ENCODE data around the gene NXPH2.

Gene NXPH2

GRCh38 chr2:138779781-138780445 is at the start of gene NXPH2:
NXPH2 (minus strand) TSS chr2:138780390; CDS start chr2:138780241, 149 bp downstream.
- TF ChIP-seq CTCF (IDR thresholded peaks at IDR 0.05), result no peak
- H3K27ac Mint-ChIP-seq, result no peak within 1 kb of the TSS
- H3K36me3 Mint-ChIP-seq (ENCODE audit: low read depth), result no peaks in the 10 kb centered on the region
- peak; percentile 73 for DNase-seq
- peaks cover 22% of the 10 kb centered on the region for H3K4me1 Mint-ChIP-seq
- H3K27me3 Mint-ChIP-seq (ENCODE audit: low read depth, poor library complexity), result peaks cover 68% of the 10 kb centered on the region
- H3K4me3 Mint-ChIP-seq, result peak within 1 kb of the TSS; percentile 84
- H3K9me3 Mint-ChIP-seq, result no peaks in the 10 kb centered on the region

- no peak overlapping the region for H3K27ac Mint-ChIP-seq
- peaks cover 3% of the 10 kb centered on the region for H3K4me1 Mint-ChIP-seq
- H3K9me3 Mint-ChIP-seq, result no peaks in the 10 kb centered on the region
- no peaks in the 10 kb centered on the region for H3K36me3 Mint-ChIP-seq (ENCODE audit: low read depth)
- peaks cover 3% of the 10 kb centered on the region for H3K27me3 Mint-ChIP-seq (ENCODE audit: low read depth, poor library complexity)
- H3K4me3 Mint-ChIP-seq, result no peak overlapping the region
- DNase-seq, result peak; percentile 73
- TF ChIP-seq CTCF (IDR thresholded peaks at IDR 0.05), result peak; percentile 67
These were observed 49.2 kb upstream of the NXPH2 start for GRCh38 chr2:138829326-138829919.

- Mint-ChIP-seq H3K36me3 (ENCODE audit: low read depth) (no peaks in the 10 kb centered on the region), H3K9me3 (no peaks in the 10 kb centered on the region), H3K4me1 (peaks cover 8% of the 10 kb centered on the region), H3K27ac (no peak overlapping the region), H3K4me3 (no peak overlapping the region), H3K27me3 (ENCODE audit: low read depth, poor library complexity) (no peaks in the 10 kb centered on the region)
- peak; percentile 79 for TF ChIP-seq CTCF (IDR thresholded peaks at IDR 0.05)
- DNase-seq, result peak; percentile 32
These were observed 47.4 kb upstream of the NXPH2 start for GRCh38 chr2:138827426-138828054.

GRCh38 chr2:138823666-138824065 is 43.5 kb upstream of the NXPH2 start:
- Mint-ChIP-seq H3K36me3 (ENCODE audit: low read depth) (no peaks in the 10 kb centered on the region), H3K4me1 (peaks cover 8% of the 10 kb centered on the region), H3K9me3 (no peaks in the 10 kb centered on the region), H3K27ac (no peak overlapping the region), H3K27me3 (ENCODE audit: low read depth, poor library complexity) (peaks cover 2% of the 10 kb centered on the region), H3K4me3 (no peak overlapping the region)
- DNase-seq, result no peak
- no peak for TF ChIP-seq CTCF (IDR thresholded peaks at IDR 0.05)

GRCh38 chr2:138819964-138820363 is 39.8 kb upstream of the NXPH2 start:
- no peaks in the 10 kb centered on the region for H3K9me3 Mint-ChIP-seq
- peaks cover 8% of the 10 kb centered on the region for H3K4me1 Mint-ChIP-seq
- peaks cover 2% of the 10 kb centered on the region for H3K27me3 Mint-ChIP-seq (ENCODE audit: low read depth, poor library complexity)
- no peak for DNase-seq
- no peaks in the 10 kb centered on the region for H3K36me3 Mint-ChIP-seq (ENCODE audit: low read depth)
- no peak overlapping the region for H3K27ac Mint-ChIP-seq
- H3K4me3 Mint-ChIP-seq, result no peak overlapping the region
- no peak for TF ChIP-seq CTCF (IDR thresholded peaks at IDR 0.05)

Measured in nephron progenitor cell (in vitro differentiated cells).